A673 (cell line): Measurements from ENCODE around the gene ROR1. TPM values are rescaled to one million over a fixed set of nuclear protein-coding genes. Genes with fewer than 3 reads are reported as not detected.

ENCODE experiments used
- BruUV-seq: library from RNA; stranded (reverse); fragments of 400-500 nt; replicated peaks from 2 replicates; lab custom pipeline; 2021; lab: Mats Ljungman, UMichigan
- CTCF ChIA-PET: fragments of 300-600 bp; sonication (Branson Sonifier 250); formaldehyde crosslinking; loops from one replicate; lab custom pipeline; 2022; ENCODE audit warnings: antibody characterized with exemption; lab: Charles Lee
- POLR2A ChIA-PET: fragments of 300-600 bp; sonication (Branson Sonifier 250); formaldehyde crosslinking; loops from one replicate; lab custom pipeline; 2022; ENCODE audit warnings: antibody characterized with exemption; ENCODE audit not compliant: low non-redundant PET; lab: Charles Lee
- DNase-seq: peaks from one replicate; pipeline ENCODE4 v3.0.0-alpha.2; 2015; ENCODE audit warnings: low spot score
- H3K27ac ChIP-seq: fragments of 200-600 bp; sonication (generic); 2 replicates; pipeline ENCODE4 v1.5.1; 2016; ENCODE audit warnings: mixed run types, low read depth, mild to moderate bottlenecking, mixed read lengths, antibody characterized with exemption, low read length; ENCODE audit not compliant: poor library complexity, severe bottlenecking
- H3K27me3 ChIP-seq: fragments of 200-600 bp; sonication (generic); replicated peaks from 2 replicates; pipeline ENCODE4 v1.6.1; 2017; ENCODE audit warnings: mixed run types, low read depth, mild to moderate bottlenecking, mixed read lengths, antibody characterized with exemption, low read length; ENCODE audit not compliant: insufficient read depth, poor library complexity
- H3K36me3 ChIP-seq: fragments of 200-600 bp; sonication (generic); 2 replicates; pipeline ENCODE4 v1.6.1; 2016; ENCODE audit warnings: mixed run types, mild to moderate bottlenecking, mixed read lengths, antibody characterized with exemption, low read length; ENCODE audit not compliant: insufficient read depth, poor library complexity, severe bottlenecking
- H3K4me1 ChIP-seq: fragments of 200-600 bp; sonication (generic); 2 replicates; pipeline ENCODE4 v1.6.1; 2017; ENCODE audit warnings: mixed run types, mild to moderate bottlenecking, mixed read lengths, antibody characterized with exemption, low read length; ENCODE audit not compliant: insufficient read depth, poor library complexity, severe bottlenecking
- H3K4me3 ChIP-seq: fragments of 200-600 bp; sonication (generic); 2 replicates; pipeline ENCODE4 v1.5.1; 2016; ENCODE audit warnings: low read depth, mixed run types, mild to moderate bottlenecking, mixed read lengths, low read length; ENCODE audit not compliant: poor library complexity, severe bottlenecking
- H3K9me3 ChIP-seq: fragments of 200-600 bp; sonication (generic); 2 replicates; pipeline ENCODE4 v1.6.1; 2016; ENCODE audit warnings: mixed run types, low read depth, mild to moderate bottlenecking, mixed read lengths, antibody characterized with exemption, low read length; ENCODE audit not compliant: poor library complexity, severe bottlenecking
- EZH2 ChIP-seq: fragments of 200-600 bp; sonication (generic); IDR thresholded peaks from 2 replicates; pipeline ENCODE4 v1.6.1; 2017; ENCODE audit warnings: borderline replicate concordance, low read depth, mild to moderate bottlenecking, mixed read lengths, antibody characterized with exemption, low read length; ENCODE audit not compliant: poor library complexity, severe bottlenecking
- intact Hi-C: fragments of 100-400 bp; cut with micrococcal nuclease; formaldehyde crosslinking; loops from one replicate; pipeline ENCODE4 v1.10.0; 2022; ENCODE audit not compliant: unreplicated experiment
- total RNA-seq: library from RNA; stranded (reverse); gene quantifications from 2 replicates; pipeline ENCODE4 v1.2.3, GENCODE V29; 2021
- TF ChIP-seq, protein P1 (sequence below): fragments of 300-800, 200-600 bp; sonication (generic); conservative IDR thresholded peaks from 2 replicates; pipeline ENCODE4 v1.5.1; 2017; ENCODE audit warnings: low read depth, mild to moderate bottlenecking, antibody characterized with exemption, low read length, moderate library complexity, mixed read lengths

ROR1 gene
- total RNA-seq, 1 experiment from 2014 or later = 7.4 TPM

DNA sequence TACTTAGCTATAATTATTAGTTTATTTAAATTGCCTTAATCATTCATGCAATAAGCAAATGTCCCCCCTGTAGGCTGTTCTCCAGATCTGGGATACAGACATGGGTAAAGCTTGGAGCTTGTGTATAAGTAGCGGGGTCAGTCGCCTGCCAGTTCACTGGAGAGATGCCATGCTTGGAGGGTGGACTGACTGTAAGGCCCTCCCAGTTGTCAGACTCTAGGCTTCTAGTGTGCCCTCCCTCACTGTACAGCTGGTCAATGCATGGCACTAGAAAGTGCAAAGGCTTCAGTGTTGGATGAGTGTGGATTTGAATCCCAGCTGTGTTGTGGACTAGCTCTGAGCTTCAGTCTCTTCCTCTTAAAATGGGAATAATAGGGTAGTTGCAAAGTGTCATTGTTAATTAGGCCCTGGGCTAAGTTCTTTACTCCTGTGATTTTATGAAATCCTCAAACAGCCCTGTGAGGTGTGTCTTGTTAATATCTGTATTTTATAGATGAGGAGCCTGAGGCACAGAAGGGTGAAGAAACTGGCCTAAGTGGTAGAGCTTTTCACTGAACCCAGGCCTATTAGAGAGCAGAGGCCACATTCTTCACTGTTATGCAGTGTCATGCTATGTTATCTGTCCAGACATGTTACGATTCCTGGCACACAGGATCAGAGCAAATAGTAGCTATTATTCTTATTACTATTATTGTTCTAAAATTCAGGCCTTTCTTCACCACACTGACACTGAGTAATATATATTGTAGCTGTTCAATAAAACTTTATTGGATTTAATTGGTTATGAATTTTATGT is 85.9 kb downstream of the ROR1 start:
- Histone ChIP-seq H3K4me1 (no peaks in the 10 kb centered on the region), H3K4me3 (no peak overlapping the region), H3K36me3 (no peaks in the 10 kb centered on the region), H3K9me3 (no peaks in the 10 kb centered on the region), H3K27ac (no peak overlapping the region), H3K27me3 (no peaks in the 10 kb centered on the region)
- POLR2A ChIA-PET = interaction anchor here (0.6 kb wide), 1 partner anchor 798 kb away, joined by 3 read pairs; no protein-coding TSS in a partner anchor
- BruUV-seq = no TSS peak
- intact Hi-C loops = no loop called here
- CTCF ChIA-PET = interaction anchor here (0.6 kb wide), 1 partner anchor 1393 kb away, joined by 3 read pairs; no protein-coding TSS in a partner anchor
- TF ChIP-seq EZH2 = no peak
- TF ChIP-seq, protein P1, sequence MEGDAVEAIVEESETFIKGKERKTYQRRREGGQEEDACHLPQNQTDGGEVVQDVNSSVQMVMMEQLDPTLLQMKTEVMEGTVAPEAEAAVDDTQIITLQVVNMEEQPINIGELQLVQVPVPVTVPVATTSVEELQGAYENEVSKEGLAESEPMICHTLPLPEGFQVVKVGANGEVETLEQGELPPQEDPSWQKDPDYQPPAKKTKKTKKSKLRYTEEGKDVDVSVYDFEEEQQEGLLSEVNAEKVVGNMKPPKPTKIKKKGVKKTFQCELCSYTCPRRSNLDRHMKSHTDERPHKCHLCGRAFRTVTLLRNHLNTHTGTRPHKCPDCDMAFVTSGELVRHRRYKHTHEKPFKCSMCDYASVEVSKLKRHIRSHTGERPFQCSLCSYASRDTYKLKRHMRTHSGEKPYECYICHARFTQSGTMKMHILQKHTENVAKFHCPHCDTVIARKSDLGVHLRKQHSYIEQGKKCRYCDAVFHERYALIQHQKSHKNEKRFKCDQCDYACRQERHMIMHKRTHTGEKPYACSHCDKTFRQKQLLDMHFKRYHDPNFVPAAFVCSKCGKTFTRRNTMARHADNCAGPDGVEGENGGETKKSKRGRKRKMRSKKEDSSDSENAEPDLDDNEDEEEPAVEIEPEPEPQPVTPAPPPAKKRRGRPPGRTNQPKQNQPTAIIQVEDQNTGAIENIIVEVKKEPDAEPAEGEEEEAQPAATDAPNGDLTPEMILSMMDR = no peak
- no peak for DNase-seq

DNA sequence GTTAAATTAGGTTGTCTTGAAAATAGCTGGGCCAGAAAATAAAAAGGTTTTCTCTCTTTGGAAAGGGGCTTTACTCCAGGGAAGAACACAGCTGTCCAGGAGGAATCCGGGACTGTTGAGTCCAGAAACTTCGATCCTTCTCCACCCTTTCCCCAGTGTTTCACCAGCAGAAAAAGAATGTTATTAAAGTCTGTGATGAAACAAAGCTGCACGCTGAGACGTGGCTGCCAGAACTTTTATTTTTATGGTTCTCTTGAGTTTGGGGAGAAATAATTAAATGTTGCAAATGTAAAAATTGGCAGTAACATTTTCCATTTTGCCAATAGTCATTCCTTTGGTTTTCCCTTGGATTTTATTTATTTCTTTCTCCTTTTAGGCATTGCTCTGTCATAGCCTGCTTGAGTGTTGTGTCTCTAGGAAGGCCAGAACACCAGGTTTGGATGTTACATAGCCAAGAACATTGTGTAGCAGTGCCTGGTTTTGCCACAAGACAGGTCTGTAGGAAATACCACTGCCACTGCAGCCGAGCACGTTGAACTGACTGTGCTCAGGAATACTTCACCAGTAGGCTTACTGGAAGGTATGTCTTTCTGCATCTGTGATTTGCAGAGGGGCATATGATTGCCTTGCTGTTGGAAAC is 87.4 kb downstream of the ROR1 start:
- CTCF ChIA-PET = no interaction called here
- no peaks in the 10 kb centered on the region for H3K9me3 ChIP-seq
- no peak overlapping the region for H3K27ac ChIP-seq
- H3K36me3 ChIP-seq = no peaks in the 10 kb centered on the region
- BruUV-seq = no TSS peak
- H3K4me1 ChIP-seq = no peaks in the 10 kb centered on the region
- TF ChIP-seq, protein P1 = no peak
- no peak for TF ChIP-seq EZH2
- no peak overlapping the region for H3K4me3 ChIP-seq
- POLR2A ChIA-PET = no interaction called here
- intact Hi-C loops = no loop called here
- DNase-seq = no peak
- no peaks in the 10 kb centered on the region for H3K27me3 ChIP-seq

DNA sequence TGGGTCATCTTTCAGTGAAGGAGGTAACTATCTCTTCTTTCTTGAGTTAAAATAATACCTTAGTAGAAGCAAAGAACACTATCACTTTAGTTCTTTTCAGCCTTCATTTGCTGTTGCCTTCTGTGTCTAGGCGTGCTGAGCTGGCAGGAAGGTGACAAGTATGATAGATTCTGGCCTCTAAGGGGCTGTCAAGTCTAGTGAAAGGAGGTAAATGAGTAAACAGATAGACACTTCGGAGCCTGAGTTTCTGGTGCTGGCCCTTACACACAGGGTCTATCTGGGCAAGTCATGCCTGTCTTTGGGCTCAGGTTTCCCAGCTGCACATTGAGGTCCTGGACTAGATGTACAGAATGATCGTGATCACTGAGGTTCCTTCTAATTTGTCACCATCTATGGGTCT is 89.3 kb downstream of the ROR1 start:
- no peaks in the 10 kb centered on the region for H3K9me3 ChIP-seq
- no peaks in the 10 kb centered on the region for H3K4me1 ChIP-seq
- H3K4me3 ChIP-seq = no peak overlapping the region
- H3K27ac ChIP-seq = no peak overlapping the region
- H3K27me3 ChIP-seq = no peaks in the 10 kb centered on the region
- no peak for TF ChIP-seq EZH2
- TF ChIP-seq, protein P1 = no peak
- CTCF ChIA-PET = no interaction called here
- no TSS peak for BruUV-seq
- POLR2A ChIA-PET = interaction anchor here (0.7 kb wide), 1 partner anchor 310 kb away, joined by 4 read pairs; no protein-coding TSS in a partner anchor
- DNase-seq = no peak
- no peaks in the 10 kb centered on the region for H3K36me3 ChIP-seq
- intact Hi-C loops = no loop called here
